Choroid plexus epithelial cell (primary cell): ENCODE measurements around the gene SELENOO.

Source experiments
- DNase-seq: peaks from one replicate; pipeline ENCODE4 v3.0.0-alpha.2; 2010; ENCODE audit warnings: low read depth
- H3K4me3 ChIP-seq: 2 replicates; pipeline ENCODE4 v1.5.1; 2011; ENCODE audit warnings: low read depth, mild to moderate bottlenecking, control low read depth, low read length, moderate library complexity
- CTCF ChIP-seq: conservative IDR thresholded peaks from 2 replicates; pipeline ENCODE4 v1.5.1; 2011; ENCODE audit warnings: low read depth, mild to moderate bottlenecking, control low read depth, inconsistent platforms, low read length, moderate library complexity

The SELENOO gene

GRCh38 chr22:50178471-50178864, 22.3 kb upstream of the SELENOO start:
- H3K4me3 ChIP-seq = no peak overlapping the region
- no peak for DNase-seq
- no peak for TF ChIP-seq CTCF

GRCh38 chr22:50178871-50179869, 21.6 kb upstream of the SELENOO start:
- no peak overlapping the region for H3K4me3 ChIP-seq
- no peak for TF ChIP-seq CTCF
- DNase-seq = no peak

GRCh38 chr22:50179937-50180726, 20.7 kb upstream of the SELENOO start:
- H3K4me3 ChIP-seq = no peak overlapping the region
- no peak for TF ChIP-seq CTCF
- DNase-seq = no peak

- DNase-seq = no peak
- TF ChIP-seq CTCF = no peak
- no peak overlapping the region for H3K4me3 ChIP-seq
Observed at GRCh38 chr22:50180727-50181521, 19.9 kb upstream of the SELENOO start.

- H3K4me3 ChIP-seq = no peak overlapping the region
- no peak for TF ChIP-seq CTCF
- no peak for DNase-seq
Observed at GRCh38 chr22:50182176-50183081, 18.4 kb upstream of the SELENOO start.
